HepG2 (cell line): ENCODE measurements around the gene ISOC2. TPM values are rescaled to one million over a fixed set of nuclear protein-coding genes. Genes with fewer than 3 reads are reported as not detected.

Experiments
- CREM ChIP-seq, 2 experiments: sonication (generic) in 1 of 2; formaldehyde crosslinking in 1 of 2; IDR thresholded peaks; 2 replicates each; pipeline versions ENCODE4 v1.4.0 to v1.6.1; 2016 to 2020; ENCODE audit warnings: antibody characterized with exemption in 1 of 2, mild to moderate bottlenecking in 1 of 2, missing genetic modification reagents in 1 of 2
- GLI4 ChIP-seq: sonication (generic); formaldehyde crosslinking; IDR thresholded peaks from 2 replicates; pipeline ENCODE4 v1.5.1; 2020; ENCODE audit warnings: missing genetic modification reagents, mild to moderate bottlenecking, moderate library complexity, borderline replicate concordance
- IKZF5 ChIP-seq: IDR thresholded peaks from 2 replicates; pipeline ENCODE4 v1.6.1; 2018; ENCODE audit warnings: missing genetic modification reagents, mild to moderate bottlenecking, missing compliant biosample characterization
- RNF2 ChIP-seq: fragments of 450-650 bp; conservative IDR thresholded peaks from 2 replicates; pipeline ENCODE4 v1.6.1; 2016; ENCODE audit warnings: low read depth
- SALL1 ChIP-seq: sonication (generic); formaldehyde crosslinking; IDR thresholded peaks from 2 replicates; pipeline ENCODE4 v1.8.0; 2022; ENCODE audit warnings: mild to moderate bottlenecking, missing genetic modification reagents
- SKI ChIP-seq: fragments of 450-650 bp; IDR thresholded peaks from one replicate; pipeline ENCODE4 v1.6.1; 2018; ENCODE audit warnings: mild to moderate bottlenecking; ENCODE audit not compliant: partially characterized antibody
- SP4 ChIP-seq: sonication (generic); formaldehyde crosslinking; IDR thresholded peaks from 2 replicates; pipeline ENCODE4 v1.8.1; 2023; ENCODE audit warnings: mild to moderate bottlenecking, missing genetic modification reagents
- U2AF2 ChIP-seq: fragments of 200-400 bp; formaldehyde crosslinking; IDR thresholded peaks from 2 replicates; pipeline ENCODE4 v1.6.1; 2017; ENCODE audit warnings: low read depth, mild to moderate bottlenecking, low read length
- ZNF207 ChIP-seq: fragments of 450-650 bp; IDR thresholded peaks from 2 replicates; pipeline ENCODE4 v1.6.1; 2016; ENCODE audit warnings: antibody characterized with exemption, borderline replicate concordance
- ZNF276 ChIP-seq: sonication (generic); formaldehyde crosslinking; IDR thresholded peaks from 2 replicates; pipeline ENCODE4 v1.4.0; 2020; ENCODE audit warnings: mild to moderate bottlenecking, low read depth, missing genetic modification reagents
- ZNF335 ChIP-seq: sonication (generic); formaldehyde crosslinking; IDR thresholded peaks from 2 replicates; pipeline ENCODE4 v1.4.0; 2020; ENCODE audit warnings: missing genetic modification reagents
- ZNF687 ChIP-seq: sonication (generic); formaldehyde crosslinking; IDR thresholded peaks from 2 replicates; pipeline ENCODE4 v1.5.1; 2020; ENCODE audit warnings: mild to moderate bottlenecking, missing genetic modification reagents, moderate library complexity
- ZNF766 ChIP-seq: sonication (generic); formaldehyde crosslinking; IDR thresholded peaks from 2 replicates; pipeline ENCODE4 v1.5.0; 2020; ENCODE audit warnings: missing genetic modification reagents, borderline replicate concordance
- ZNF83 ChIP-seq: sonication (generic); formaldehyde crosslinking; IDR thresholded peaks from 2 replicates; pipeline ENCODE4 v1.4.0; 2020; ENCODE audit warnings: missing genetic modification reagents, mild to moderate bottlenecking, borderline replicate concordance
- ZNF841 ChIP-seq: sonication (generic); formaldehyde crosslinking; IDR thresholded peaks from 2 replicates; pipeline ENCODE4 v1.8.1; 2023; ENCODE audit warnings: missing genetic modification reagents, borderline replicate concordance
- ZSCAN20 ChIP-seq: sonication (generic); formaldehyde crosslinking; IDR thresholded peaks from 2 replicates; pipeline ENCODE4 v1.4.0; 2020; ENCODE audit warnings: missing genetic modification reagents, mild to moderate bottlenecking, borderline replicate concordance
- polyA plus RNA-seq, 8 experiments: library from polyadenylated mRNA; depleted of rRNA in 3 of 8; stranded (reverse) in 7 of 8; unstranded in 1 of 8; fragments of >200 nt; fragmentation: Illumina TruSeq in 4 of 8; extraction: Trizol in 4 of 8; gene quantifications; 2 replicates each; pipeline versions ENCODE4 v1.2.1 to v1.2.3, GENCODE V29; 2011 to 2016; ENCODE audit warnings: low read depth in 4 of 8, missing spikeins in 1 of 8, mixed read lengths in 1 of 8; ENCODE audit not compliant: insufficient read depth in 1 of 8
- total RNA-seq, 5 experiments: library from RNA; depleted of rRNA; stranded (reverse); fragments of >200 nt; fragmentation: Illumina TruSeq; extraction: Trizol; gene quantifications; 2 replicates each; pipeline ENCODE4 v1.2.3, GENCODE V29; 2016; ENCODE audit warnings: low read depth in 1 of 5
- TF ChIP-seq, protein P1 (sequence below): sonication (generic); formaldehyde crosslinking; IDR thresholded peaks from 2 replicates; pipeline ENCODE4 v1.5.1; 2020; ENCODE audit warnings: missing genetic modification reagents, mild to moderate bottlenecking, borderline replicate concordance
- TF ChIP-seq, protein P2 (sequence below): IDR thresholded peaks from 2 replicates; pipeline ENCODE4 v1.6.1; 2016; ENCODE audit warnings: low read depth, borderline replicate concordance

ISOC2 gene
- total and polyA plus RNA-seq, 2 of the 13 experiments (the other 11 are each of a cell fraction or from before 2014, with no cell fraction given), result 76.8 to 105 TPM

GRCh38 chr19:55484593-55485438 is 23.4 kb upstream of the ISOC2 start, which contains the start of gene NAT14 (continued):
- TF ChIP-seq IKZF5 (no peak), ZNF841 (no peak), U2AF2 (no peak), SALL1 (CRISPR knock-in tag) (peak; percentile 20; the same call in 1 of the 2 replicates), ZNF276 (CRISPR knock-in tag) (no peak), GLI4 (CRISPR knock-in tag) (no peak), RNF2 (no peak), ZNF335 (CRISPR knock-in tag) (no peak), ZNF687 (CRISPR knock-in tag) (peak; percentile 74), CREM (IDR thresholded peaks at IDR 0.05) (peak; percentile 86), CREM (CRISPR knock-in tag; IDR thresholded peaks at IDR 0.05) (peak; percentile 62; the same call in 1 of the 2 replicates), ZSCAN20 (no peak), ZNF83 (CRISPR knock-in tag) (no peak), ZNF766 (CRISPR knock-in tag) (no peak), ZNF207 (no peak), SP4 (CRISPR knock-in tag) (peak; percentile 43; the same call in 1 of the 2 replicates), SKI (no peak)
- TF ChIP-seq, protein P1, sequence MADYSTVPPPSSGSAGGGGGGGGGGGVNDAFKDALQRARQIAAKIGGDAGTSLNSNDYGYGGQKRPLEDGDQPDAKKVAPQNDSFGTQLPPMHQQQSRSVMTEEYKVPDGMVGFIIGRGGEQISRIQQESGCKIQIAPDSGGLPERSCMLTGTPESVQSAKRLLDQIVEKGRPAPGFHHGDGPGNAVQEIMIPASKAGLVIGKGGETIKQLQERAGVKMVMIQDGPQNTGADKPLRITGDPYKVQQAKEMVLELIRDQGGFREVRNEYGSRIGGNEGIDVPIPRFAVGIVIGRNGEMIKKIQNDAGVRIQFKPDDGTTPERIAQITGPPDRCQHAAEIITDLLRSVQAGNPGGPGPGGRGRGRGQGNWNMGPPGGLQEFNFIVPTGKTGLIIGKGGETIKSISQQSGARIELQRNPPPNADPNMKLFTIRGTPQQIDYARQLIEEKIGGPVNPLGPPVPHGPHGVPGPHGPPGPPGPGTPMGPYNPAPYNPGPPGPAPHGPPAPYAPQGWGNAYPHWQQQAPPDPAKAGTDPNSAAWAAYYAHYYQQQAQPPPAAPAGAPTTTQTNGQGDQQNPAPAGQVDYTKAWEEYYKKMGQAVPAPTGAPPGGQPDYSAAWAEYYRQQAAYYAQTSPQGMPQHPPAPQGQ (CRISPR knock-in tag), result no peak
- TF ChIP-seq, protein P2, sequence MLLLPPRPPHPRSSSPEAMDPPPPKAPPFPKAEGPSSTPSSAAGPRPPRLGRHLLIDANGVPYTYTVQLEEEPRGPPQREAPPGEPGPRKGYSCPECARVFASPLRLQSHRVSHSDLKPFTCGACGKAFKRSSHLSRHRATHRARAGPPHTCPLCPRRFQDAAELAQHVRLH (CRISPR knock-in tag), result no peak
